ENCODE measurements around the gene HJV.
A peak's percentile ranks its signal among the peaks of the same experiment; 100 is the strongest.

The HJV gene

GRCh38 chr1:146021050-146021445 is 487 bp downstream of the HJV start:
- no peak for DNase-seq

- DNase-seq, result no peak
Observed at GRCh38 chr1:146020058-146021049, 1.2 kb downstream of the HJV start.

GRCh38 chr1:146019231-146020057 is 2.1 kb downstream of the HJV start:
- DNase-seq, result no peak

GRCh38 chr1:146016891-146017290 is 4.6 kb downstream of the HJV start:
- DNase-seq, result no peak

GRCh38 chr1:146013559-146013922 is 8.0 kb downstream of the HJV start:
- peak; percentile 60 for DNase-seq

GRCh38 chr1:146012703-146013558 is 8.6 kb downstream of the HJV start:
- peak; percentile 84 for DNase-seq

- DNase-seq, result no peak
Observed at GRCh38 chr1:146010126-146010738, 11.3 kb downstream of the HJV start.

- DNase-seq, result no peak
Observed at GRCh38 chr1:146007489-146008133, 13.9 kb downstream of the HJV start.

GRCh38 chr1:146001709-146002108 is 19.8 kb downstream of the HJV start:
- DNase-seq, result no peak

GRCh38 chr1:145999321-146000024 is 22.1 kb downstream of the HJV start:
- DNase-seq, result peak; percentile 41

- no peak for DNase-seq
Observed at GRCh38 chr1:145997718-145998023, 23.9 kb downstream of the HJV start.

GRCh38 chr1:145997016-145997717 is 24.4 kb downstream of the HJV start:
- no peak for DNase-seq

- peak; percentile 97 for DNase-seq
Observed at GRCh38 chr1:145996433-145997015, 25.0 kb downstream of the HJV start, which contains the start of gene TXNIP. Gene TXNIP (minus strand): TSS chr1:145996579. CDS start chr1:145996266, 313 bp downstream.

GRCh38 chr1:145995964-145996432 is 25.5 kb downstream of the HJV start:
- no peak for DNase-seq

- DNase-seq, result peak; percentile 34
Observed at GRCh38 chr1:145995148-145995881, 26.2 kb downstream of the HJV start.

- peak; percentile 44 for DNase-seq
Observed at GRCh38 chr1:145994391-145995120, 27.0 kb downstream of the HJV start.

GRCh38 chr1:145993618-145994390 is 27.7 kb downstream of the HJV start:
- peak; percentile 34 for DNase-seq

Measured in suppressor macrophage treated with lipopolysaccharide for 4 hours (primary cell).